Heart left ventricle (tissue), 16 donors: Measurements from ENCODE around the gene SCAF8. TPM values are rescaled to one million over a fixed set of nuclear protein-coding genes. Genes with fewer than 3 reads are reported as not detected.

Experiments
- ATAC-seq, 4 donors: fragments of 200-7000 bp; cut with Tn5 transposase; one replicate each; pipeline ENCODE4 v1.9.1; 2020 to 2022; ENCODE audit warnings: moderate library complexity in 4 of 4, mild to moderate bottlenecking in 3 of 4, moderate number of reproducible peaks in 1 of 4
- DNase-seq, 5 donors: peaks; one replicate each; pipeline ENCODE4 v3.0.0-alpha.2; 2020
- H3K27ac ChIP-seq, 12 donors: fragments of 200-600 bp; sonication (generic) in 4 of 12; one replicate each; pipeline versions ENCODE4 v1.5.0 to v1.8.0; 2016 to 2022; ENCODE audit warnings: mild to moderate bottlenecking in 2 of 12
- H3K27me3 ChIP-seq, 9 donors: fragments of 200-600 bp; sonication (generic) in 2 of 9; one replicate each; pipeline versions ENCODE4 v1.5.1 to v1.8.0; 2016 to 2022; ENCODE audit warnings: mild to moderate bottlenecking in 3 of 9
- H3K36me3 ChIP-seq, 9 donors: fragments of 200-600 bp; sonication (generic) in 2 of 9; one replicate each; pipeline versions ENCODE4 v1.5.0 to v1.8.0; 2018 to 2022; ENCODE audit warnings: mild to moderate bottlenecking in 2 of 9
- H3K4me1 ChIP-seq, 12 donors: fragments of 200-600 bp; sonication (generic) in 4 of 12; one replicate each; pipeline versions ENCODE4 v1.5.0 to v1.8.0; 2016 to 2022; ENCODE audit warnings: mild to moderate bottlenecking in 3 of 12
- H3K4me3 ChIP-seq, 12 donors: fragments of 200-600 bp; sonication (generic) in 4 of 12; one replicate each; pipeline versions ENCODE4 v1.5.0 to v1.8.0; 2017 to 2022; ENCODE audit warnings: mild to moderate bottlenecking in 9 of 12, moderate library complexity in 4 of 12
- H3K9me3 ChIP-seq, 12 donors: fragments of 200-600 bp; sonication (generic) in 4 of 12; one replicate each; pipeline versions ENCODE4 v1.5.0 to v1.8.0; 2016 to 2022; ENCODE audit warnings: mild to moderate bottlenecking in 1 of 12
- POLR2A ChIP-seq, 2 donors: fragments of 450-650 bp; IDR thresholded peaks; one replicate each; pipeline ENCODE4 v1.6.1; 2017; ENCODE audit warnings: antibody characterized with exemption in 2 of 2, mild to moderate bottlenecking in 2 of 2, moderate library complexity in 2 of 2
- WGBS, 4 donors: extraction: QIAGEN DNeasy Blood & Tissue Kit in 2 of 4; methylation state at CpG; one replicate each; pipeline versions ENCODE4 v1.1.5 to v1.1.7; 2013 to 2018; 5-methylcytosine and 5-hydroxymethylcytosine counted together
- intact Hi-C, 10 donors: fragments of 100-400 bp; cut with DNase I; formaldehyde crosslinking; loops; one replicate each; pipeline versions ENCODE4 v1.11.1 to v1.14.2; 2022
- polyA plus RNA-seq, 2 donors: library from polyadenylated mRNA; stranded (reverse); fragments of 200-250 nt; gene quantifications; one replicate each; pipeline ENCODE4 v1.2.3, GENCODE V29; 2013
- total RNA-seq, 9 donors: library from RNA; depleted of rRNA in 2 of 9; stranded (reverse); fragments of >200 nt in 2 of 9; fragmentation: NEBNext Ultra II Directional in 3 of 9; extraction: Animal tissue kit (Norgen Biotek cat#: 25700) in 3 of 9; gene quantifications; one replicate each; pipeline versions ENCODE4 v1.1.0 to v1.2.4, GENCODE V29; 2016 to 2023
- TF ChIP-seq, protein P1 (sequence below), 12 donors: fragments of 200-600 bp; sonication (generic) in 4 of 12; IDR thresholded peaks; one replicate each; pipeline versions ENCODE4 v1.5.0 to v1.8.0; 2018 to 2022; ENCODE audit warnings: antibody characterized with exemption in 12 of 12, mild to moderate bottlenecking in 5 of 12
- donor health status: ischemic (EF 13 %, LVEDD 7.1; RV severe dilation, severe dysfunction).
- donor health status: healthy with polysubstance abuse.
- donor health status: DM: no; HTN: yes; CAD: no.
- donor health status: DM: no; HTN: no; CAD: no.
- donor health status: ischemic (EF 25% LVEDD 6.9; RV normal size, moderate dysfunction).
- donor health status: ischemic (EF 25% LVEDD 5.7; RV mildly dilated, moderate dysfunction).
- donor health status: healthy.
- donor health status: DM: yes; HTN: yes; CAD: no.
- donor health status: ischemic (EF 35%, LVEDD 5.7; RV mildly dilated, moderate dysfunction).
- donor health status: nonischemic (EF 11% LVEDD 7.7; RV severe dilation, severe dysfunction).
- donor health status: DM: yes; HTN: yes; CAD: no.
- donor health status: PGD.
- donor health status: ischemic (EF 29% LVEDD 5.4; RV normal size, mild dysfunction).
- donor health status: nonischemic (EF 23%, LVEDD 6.1; RV moderate dilation, normal function).

The SCAF8 gene
- total and polyA plus RNA-seq, 11 donors, result 10.5 to 83.5 (median 63.5) TPM

- WGBS, 4 donors, result 70 to 82% (median 77%) methylated on average over 5 of the region's 5 CpGs
- TF ChIP-seq, protein P1, sequence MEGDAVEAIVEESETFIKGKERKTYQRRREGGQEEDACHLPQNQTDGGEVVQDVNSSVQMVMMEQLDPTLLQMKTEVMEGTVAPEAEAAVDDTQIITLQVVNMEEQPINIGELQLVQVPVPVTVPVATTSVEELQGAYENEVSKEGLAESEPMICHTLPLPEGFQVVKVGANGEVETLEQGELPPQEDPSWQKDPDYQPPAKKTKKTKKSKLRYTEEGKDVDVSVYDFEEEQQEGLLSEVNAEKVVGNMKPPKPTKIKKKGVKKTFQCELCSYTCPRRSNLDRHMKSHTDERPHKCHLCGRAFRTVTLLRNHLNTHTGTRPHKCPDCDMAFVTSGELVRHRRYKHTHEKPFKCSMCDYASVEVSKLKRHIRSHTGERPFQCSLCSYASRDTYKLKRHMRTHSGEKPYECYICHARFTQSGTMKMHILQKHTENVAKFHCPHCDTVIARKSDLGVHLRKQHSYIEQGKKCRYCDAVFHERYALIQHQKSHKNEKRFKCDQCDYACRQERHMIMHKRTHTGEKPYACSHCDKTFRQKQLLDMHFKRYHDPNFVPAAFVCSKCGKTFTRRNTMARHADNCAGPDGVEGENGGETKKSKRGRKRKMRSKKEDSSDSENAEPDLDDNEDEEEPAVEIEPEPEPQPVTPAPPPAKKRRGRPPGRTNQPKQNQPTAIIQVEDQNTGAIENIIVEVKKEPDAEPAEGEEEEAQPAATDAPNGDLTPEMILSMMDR (IDR thresholded peaks at IDR 0.05), result no peak
- TF ChIP-seq POLR2A (IDR thresholded peaks at IDR 0.05), result no peak
- ATAC-seq (peak in 1 of 4 donors; percentile 56), DNase-seq (no peak)
- Histone ChIP-seq H3K36me3 (peaks cover 0 to 69% (median 59%) of the 10 kb centered on the region in 9 donors), H3K27me3 (no peaks in the 10 kb centered on the region), H3K4me1 (peaks cover 0 to 12% (median 0%) of the 10 kb centered on the region in 12 donors), H3K27ac (no peak overlapping the region), H3K4me3 (no peak overlapping the region), H3K9me3 (no peaks in the 10 kb centered on the region)
- intact Hi-C loops, result no loop called here
Observed at GRCh38 chr6:154791556-154792317, 58.5 kb downstream of the SCAF8 start.

DNA sequence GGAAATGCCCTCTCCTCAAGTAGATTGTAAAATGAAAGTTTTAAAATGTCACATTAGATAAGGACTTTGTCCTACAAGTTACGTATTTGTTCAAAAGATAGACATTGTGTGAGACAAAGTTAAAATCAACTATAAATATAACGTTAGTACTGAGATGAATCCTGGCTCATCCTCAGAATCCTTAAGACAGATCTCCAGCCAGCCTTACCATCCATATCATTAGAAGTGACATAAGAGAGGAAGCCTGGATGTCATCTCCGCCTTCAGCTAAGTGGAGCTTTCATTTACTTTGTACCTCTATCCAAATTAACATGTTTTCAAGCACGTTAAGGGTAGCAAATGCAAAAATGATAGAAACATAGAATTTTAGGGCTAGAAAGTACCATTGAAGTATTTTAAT, 59.1 kb downstream of the SCAF8 start:
- intact Hi-C loops, result no loop called here
- WGBS, 4 donors, result 72 to 81% (median 77%) methylated on average over 4 of the region's 4 CpGs
- TF ChIP-seq, protein P1 (IDR thresholded peaks at IDR 0.05), result no peak
- TF ChIP-seq POLR2A (IDR thresholded peaks at IDR 0.05), result no peak
- Histone ChIP-seq H3K27ac (no peak overlapping the region), H3K36me3 (peaks cover 0 to 74% (median 59%) of the 10 kb centered on the region in 9 donors), H3K4me1 (peaks cover 0 to 12% (median 0%) of the 10 kb centered on the region in 12 donors), H3K9me3 (no peaks in the 10 kb centered on the region), H3K4me3 (no peak overlapping the region), H3K27me3 (no peaks in the 10 kb centered on the region)
- DNase-seq, result no peak
- ATAC-seq, result no peak

- Histone ChIP-seq H3K9me3 (no peaks in the 10 kb centered on the region), H3K4me1 (peaks cover 0 to 12% (median 0%) of the 10 kb centered on the region in 12 donors), H3K36me3 (peaks cover 0 to 76% (median 61%) of the 10 kb centered on the region in 9 donors), H3K27me3 (no peaks in the 10 kb centered on the region), H3K27ac (no peak overlapping the region), H3K4me3 (no peak overlapping the region)
- no peak for TF ChIP-seq POLR2A (IDR thresholded peaks at IDR 0.05)
- TF ChIP-seq, protein P1 (IDR thresholded peaks at IDR 0.05), result no peak
- intact Hi-C loops, result no loop called here
- ATAC-seq (no peak), DNase-seq (no peak)
- 91 to 96% (median 92%) methylated on average over 3 of the region's 3 CpGs for WGBS, 4 donors
Observed at GRCh38 chr6:154792761-154793160, 59.5 kb downstream of the SCAF8 start.

- no peak for DNase-seq
- intact Hi-C loops, result loop anchor here in 1 of 10 donors (5.0 kb wide), 1 partner anchor 114 kb away; no protein-coding TSS in a partner anchor
- Histone ChIP-seq H3K9me3 (no peaks in the 10 kb centered on the region), H3K4me3 (no peak overlapping the region), H3K27me3 (no peaks in the 10 kb centered on the region), H3K4me1 (peaks cover 0 to 16% (median 0%) of the 10 kb centered on the region in 12 donors), H3K36me3 (peaks cover 0 to 83% (median 60%) of the 10 kb centered on the region in 9 donors), H3K27ac (no peak overlapping the region)
- ATAC-seq, result no peak
- TF ChIP-seq, protein P1 (IDR thresholded peaks at IDR 0.05), result no peak
- TF ChIP-seq POLR2A (IDR thresholded peaks at IDR 0.05), result no peak
- 90 to 97% (median 93%) methylated on average over 3 of the region's 3 CpGs for WGBS, 4 donors
Observed at GRCh38 chr6:154796484-154796883, 63.3 kb downstream of the SCAF8 start.
